ENCODE data around the gene PNPT1. TPM values are rescaled to one million over a fixed set of nuclear protein-coding genes. Genes with fewer than 3 reads are reported as not detected.

Gene PNPT1
- total and polyA plus RNA-seq, 2 of the 13 experiments (the other 11 are each of a cell fraction or from before 2014, with no cell fraction given): 23.4 to 61.0 TPM

DNA sequence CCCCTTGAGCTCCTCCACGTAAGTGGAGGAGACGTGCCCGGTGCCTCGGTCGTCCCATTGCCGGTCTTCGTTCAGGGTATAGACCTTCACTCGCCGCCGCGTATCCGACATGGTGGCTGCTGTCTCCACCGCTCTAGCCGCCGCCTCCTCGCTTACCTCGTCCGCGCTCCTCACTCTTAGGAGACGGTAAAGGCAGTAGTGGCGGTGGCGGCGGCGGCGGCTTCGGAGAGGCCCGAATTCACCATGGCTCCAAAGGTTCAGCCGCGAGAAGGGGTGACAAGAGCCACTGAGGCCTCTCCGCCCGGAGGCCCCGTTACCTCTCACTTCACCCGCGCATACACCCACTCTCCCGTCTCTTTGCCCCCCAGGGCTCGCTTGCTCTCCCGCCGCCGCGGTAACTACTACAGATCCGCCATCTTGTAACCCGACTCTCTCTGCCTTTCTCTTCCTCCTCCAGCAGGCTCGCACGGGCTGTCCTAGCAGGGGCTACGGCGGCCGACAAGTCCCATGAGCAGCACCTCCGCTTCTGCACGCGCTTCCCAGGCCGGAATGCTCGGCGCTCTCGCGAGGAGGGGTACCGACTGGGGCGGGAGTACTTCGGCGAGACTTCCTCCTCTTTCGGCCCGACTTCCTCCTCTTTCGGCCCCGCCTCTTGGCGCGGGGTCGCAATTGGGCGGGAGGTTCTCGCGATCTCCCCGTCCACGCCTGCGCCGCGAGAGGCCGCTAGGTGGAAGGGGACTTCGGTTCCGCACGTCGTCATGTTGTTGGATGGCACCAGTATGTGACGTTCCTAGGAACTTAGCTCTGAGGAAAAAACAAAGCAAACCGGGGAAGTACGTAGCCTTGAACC is 76.2 kb downstream of the PNPT1 start, which contains the start of gene PPP4R3B (continued):
- TF ChIP-seq, protein P1, sequence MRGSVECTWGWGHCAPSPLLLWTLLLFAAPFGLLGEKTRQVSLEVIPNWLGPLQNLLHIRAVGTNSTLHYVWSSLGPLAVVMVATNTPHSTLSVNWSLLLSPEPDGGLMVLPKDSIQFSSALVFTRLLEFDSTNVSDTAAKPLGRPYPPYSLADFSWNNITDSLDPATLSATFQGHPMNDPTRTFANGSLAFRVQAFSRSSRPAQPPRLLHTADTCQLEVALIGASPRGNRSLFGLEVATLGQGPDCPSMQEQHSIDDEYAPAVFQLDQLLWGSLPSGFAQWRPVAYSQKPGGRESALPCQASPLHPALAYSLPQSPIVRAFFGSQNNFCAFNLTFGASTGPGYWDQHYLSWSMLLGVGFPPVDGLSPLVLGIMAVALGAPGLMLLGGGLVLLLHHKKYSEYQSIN (CRISPR knock-in tag; IDR thresholded peaks at IDR 0.05; ENCODE audit: borderline replicate concordance): no peak
- TF ChIP-seq, protein P2, sequence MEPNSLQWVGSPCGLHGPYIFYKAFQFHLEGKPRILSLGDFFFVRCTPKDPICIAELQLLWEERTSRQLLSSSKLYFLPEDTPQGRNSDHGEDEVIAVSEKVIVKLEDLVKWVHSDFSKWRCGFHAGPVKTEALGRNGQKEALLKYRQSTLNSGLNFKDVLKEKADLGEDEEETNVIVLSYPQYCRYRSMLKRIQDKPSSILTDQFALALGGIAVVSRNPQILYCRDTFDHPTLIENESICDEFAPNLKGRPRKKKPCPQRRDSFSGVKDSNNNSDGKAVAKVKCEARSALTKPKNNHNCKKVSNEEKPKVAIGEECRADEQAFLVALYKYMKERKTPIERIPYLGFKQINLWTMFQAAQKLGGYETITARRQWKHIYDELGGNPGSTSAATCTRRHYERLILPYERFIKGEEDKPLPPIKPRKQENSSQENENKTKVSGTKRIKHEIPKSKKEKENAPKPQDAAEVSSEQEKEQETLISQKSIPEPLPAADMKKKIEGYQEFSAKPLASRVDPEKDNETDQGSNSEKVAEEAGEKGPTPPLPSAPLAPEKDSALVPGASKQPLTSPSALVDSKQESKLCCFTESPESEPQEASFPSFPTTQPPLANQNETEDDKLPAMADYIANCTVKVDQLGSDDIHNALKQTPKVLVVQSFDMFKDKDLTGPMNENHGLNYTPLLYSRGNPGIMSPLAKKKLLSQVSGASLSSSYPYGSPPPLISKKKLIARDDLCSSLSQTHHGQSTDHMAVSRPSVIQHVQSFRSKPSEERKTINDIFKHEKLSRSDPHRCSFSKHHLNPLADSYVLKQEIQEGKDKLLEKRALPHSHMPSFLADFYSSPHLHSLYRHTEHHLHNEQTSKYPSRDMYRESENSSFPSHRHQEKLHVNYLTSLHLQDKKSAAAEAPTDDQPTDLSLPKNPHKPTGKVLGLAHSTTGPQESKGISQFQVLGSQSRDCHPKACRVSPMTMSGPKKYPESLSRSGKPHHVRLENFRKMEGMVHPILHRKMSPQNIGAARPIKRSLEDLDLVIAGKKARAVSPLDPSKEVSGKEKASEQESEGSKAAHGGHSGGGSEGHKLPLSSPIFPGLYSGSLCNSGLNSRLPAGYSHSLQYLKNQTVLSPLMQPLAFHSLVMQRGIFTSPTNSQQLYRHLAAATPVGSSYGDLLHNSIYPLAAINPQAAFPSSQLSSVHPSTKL (CRISPR knock-in tag; IDR thresholded peaks at IDR 0.05): peak; percentile 85
- no peak for TF ChIP-seq ZNF75D (CRISPR knock-in tag; IDR thresholded peaks at IDR 0.05; ENCODE audit: borderline replicate concordance)
- TF ChIP-seq EZH2 (conservative IDR thresholded peaks at IDR 0.05; ENCODE audit: low read depth, low read length): no peak
- TF ChIP-seq ZNF274 (CRISPR knock-in tag; IDR thresholded peaks at IDR 0.05): peak; percentile 74
- no peak; the same call in none of the 2 replicates for TF ChIP-seq ZSCAN21 (CRISPR knock-in tag; IDR thresholded peaks at IDR 0.05; ENCODE audit: borderline replicate concordance)
- TF ChIP-seq ZNF646 (CRISPR knock-in tag; IDR thresholded peaks at IDR 0.05): peak; percentile 59
- TF ChIP-seq ZFY (CRISPR knock-in tag; IDR thresholded peaks at IDR 0.05): peak; percentile 96
- peak; percentile 89 for TF ChIP-seq RXRB (CRISPR knock-in tag; IDR thresholded peaks at IDR 0.05; ENCODE audit: borderline replicate concordance)
- TF ChIP-seq TCF7 (IDR thresholded peaks at IDR 0.05; ENCODE audit: low read depth): no peak
- TF ChIP-seq, protein P3, sequence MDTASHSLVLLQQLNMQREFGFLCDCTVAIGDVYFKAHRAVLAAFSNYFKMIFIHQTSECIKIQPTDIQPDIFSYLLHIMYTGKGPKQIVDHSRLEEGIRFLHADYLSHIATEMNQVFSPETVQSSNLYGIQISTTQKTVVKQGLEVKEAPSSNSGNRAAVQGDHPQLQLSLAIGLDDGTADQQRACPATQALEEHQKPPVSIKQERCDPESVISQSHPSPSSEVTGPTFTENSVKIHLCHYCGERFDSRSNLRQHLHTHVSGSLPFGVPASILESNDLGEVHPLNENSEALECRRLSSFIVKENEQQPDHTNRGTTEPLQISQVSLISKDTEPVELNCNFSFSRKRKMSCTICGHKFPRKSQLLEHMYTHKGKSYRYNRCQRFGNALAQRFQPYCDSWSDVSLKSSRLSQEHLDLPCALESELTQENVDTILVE (CRISPR knock-in tag; IDR thresholded peaks at IDR 0.05): peak; percentile 98
- TF ChIP-seq TFDP1 (CRISPR knock-in tag; IDR thresholded peaks at IDR 0.05; ENCODE audit: borderline replicate concordance): peak; percentile 94
